HepG2 (cell line): Measurements from ENCODE around the gene TMEM252. TPM values are rescaled to one million over a fixed set of nuclear protein-coding genes. Genes with fewer than 3 reads are reported as not detected.
A peak's percentile ranks its signal among the peaks of the same experiment; 100 is the strongest.

Experiments used
- ATF4 ChIP-seq, 2 experiments: fragments of 450-650 bp in 1 of 2; sonication (generic) in 1 of 2; formaldehyde crosslinking; IDR thresholded peaks; 2 replicates each; pipeline versions ENCODE4 v1.5.0 to v1.8.0; 2020 to 2022; ENCODE audit warnings: mild to moderate bottlenecking in 1 of 2, missing genetic modification reagents in 1 of 2
- CTCF ChIP-seq: sonication (generic); formaldehyde crosslinking; IDR thresholded peaks from 2 replicates; pipeline ENCODE4 v1.5.0; 2020; ENCODE audit warnings: mild to moderate bottlenecking, missing genetic modification reagents, moderate library complexity
- FOXO4 ChIP-seq: sonication (generic); formaldehyde crosslinking; conservative IDR thresholded peaks from 2 replicates; pipeline ENCODE4 v1.8.1; 2023; ENCODE audit warnings: missing genetic modification reagents
- GATAD1 ChIP-seq: IDR thresholded peaks from 2 replicates; pipeline ENCODE4 v1.6.1; 2016; ENCODE audit warnings: missing genetic modification reagents, missing compliant biosample characterization
- KLF6 ChIP-seq: IDR thresholded peaks from 2 replicates; pipeline ENCODE4 v1.8.0; 2016; ENCODE audit warnings: missing biosample characterization, missing genetic modification reagents
- MZF1 ChIP-seq: sonication (generic); formaldehyde crosslinking; IDR thresholded peaks from 2 replicates; pipeline ENCODE4 v1.8.1; 2023; ENCODE audit warnings: mild to moderate bottlenecking, missing genetic modification reagents, borderline replicate concordance
- NFE2 ChIP-seq: sonication (generic); formaldehyde crosslinking; IDR thresholded peaks from 2 replicates; pipeline ENCODE4 v1.4.0; 2020; ENCODE audit warnings: missing genetic modification reagents
- ZBTB1 ChIP-seq: sonication (generic); formaldehyde crosslinking; IDR thresholded peaks from 2 replicates; pipeline ENCODE4 v1.4.0; 2020; ENCODE audit warnings: missing genetic modification reagents, borderline replicate concordance
- ZNF280B ChIP-seq: sonication (generic); formaldehyde crosslinking; IDR thresholded peaks from 2 replicates; pipeline ENCODE4 v1.5.0; 2020; ENCODE audit warnings: missing genetic modification reagents, mild to moderate bottlenecking, borderline replicate concordance
- ZNF468 ChIP-seq: sonication (generic); formaldehyde crosslinking; IDR thresholded peaks from 2 replicates; pipeline ENCODE4 v1.8.0; 2022; ENCODE audit warnings: mild to moderate bottlenecking, moderate library complexity, missing genetic modification reagents
- ZNF574 ChIP-seq: sonication (generic); formaldehyde crosslinking; IDR thresholded peaks from 2 replicates; pipeline ENCODE4 v1.4.0; 2020; ENCODE audit warnings: missing genetic modification reagents
- ZNF776 ChIP-seq: sonication (generic); formaldehyde crosslinking; IDR thresholded peaks from 2 replicates; pipeline ENCODE4 v1.4.0; 2020; ENCODE audit warnings: mild to moderate bottlenecking, missing genetic modification reagents
- polyA plus RNA-seq, 8 experiments: library from polyadenylated mRNA; depleted of rRNA in 3 of 8; stranded (reverse) in 7 of 8; unstranded in 1 of 8; fragments of >200 nt; fragmentation: Illumina TruSeq in 4 of 8; extraction: Trizol in 4 of 8; gene quantifications; 2 replicates each; pipeline versions ENCODE4 v1.2.1 to v1.2.3, GENCODE V29; 2011 to 2016; ENCODE audit warnings: low read depth in 4 of 8, missing spikeins in 1 of 8, mixed read lengths in 1 of 8; ENCODE audit not compliant: insufficient read depth in 1 of 8
- total RNA-seq, 5 experiments: library from RNA; depleted of rRNA; stranded (reverse); fragments of >200 nt; fragmentation: Illumina TruSeq; extraction: Trizol; gene quantifications; 2 replicates each; pipeline ENCODE4 v1.2.3, GENCODE V29; 2016; ENCODE audit warnings: low read depth in 1 of 5
- TF ChIP-seq, protein P1 (sequence below): sonication (generic); formaldehyde crosslinking; IDR thresholded peaks from 2 replicates; pipeline ENCODE4 v1.5.0; 2020; ENCODE audit warnings: missing genetic modification reagents
- TF ChIP-seq, protein P2 (sequence below): sonication (generic); formaldehyde crosslinking; conservative IDR thresholded peaks from 2 replicates; pipeline ENCODE4 v1.5.0; 2020; ENCODE audit warnings: missing genetic modification reagents
- TF ChIP-seq, protein P3 (sequence below): sonication (generic); formaldehyde crosslinking; IDR thresholded peaks from 2 replicates; pipeline ENCODE4 v1.4.0; 2020; ENCODE audit warnings: missing genetic modification reagents, borderline replicate concordance

Gene TMEM252
- total and polyA plus RNA-seq, 2 of the 13 experiments (the other 11 are each of a cell fraction or from before 2014, with no cell fraction given), result not detected

GRCh38 chr9:68584189-68585033 is 43.7 kb upstream of the TMEM252 start (continued):
- TF ChIP-seq ZNF574 (CRISPR knock-in tag) (peak; percentile 21; the same call in 1 of the 2 replicates), KLF6 (CRISPR knock-in tag) (0 out of 2 replicates have a peak, but pooled peaks have one; percentile 60), ZNF776 (CRISPR knock-in tag) (no peak), ZBTB1 (CRISPR knock-in tag) (no peak), ZNF280B (CRISPR knock-in tag) (no peak), ZNF468 (no peak), NFE2 (CRISPR knock-in tag) (no peak), MZF1 (no peak), ATF4 (CRISPR knock-in tag; IDR thresholded peaks at IDR 0.05) (no peak), GATAD1 (no peak), CTCF (CRISPR knock-in tag) (peak; percentile 98), FOXO4 (no peak)
- TF ChIP-seq, protein P1, sequence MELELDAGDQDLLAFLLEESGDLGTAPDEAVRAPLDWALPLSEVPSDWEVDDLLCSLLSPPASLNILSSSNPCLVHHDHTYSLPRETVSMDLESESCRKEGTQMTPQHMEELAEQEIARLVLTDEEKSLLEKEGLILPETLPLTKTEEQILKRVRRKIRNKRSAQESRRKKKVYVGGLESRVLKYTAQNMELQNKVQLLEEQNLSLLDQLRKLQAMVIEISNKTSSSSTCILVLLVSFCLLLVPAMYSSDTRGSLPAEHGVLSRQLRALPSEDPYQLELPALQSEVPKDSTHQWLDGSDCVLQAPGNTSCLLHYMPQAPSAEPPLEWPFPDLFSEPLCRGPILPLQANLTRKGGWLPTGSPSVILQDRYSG (CRISPR knock-in tag), result no peak
- TF ChIP-seq, protein P2, sequence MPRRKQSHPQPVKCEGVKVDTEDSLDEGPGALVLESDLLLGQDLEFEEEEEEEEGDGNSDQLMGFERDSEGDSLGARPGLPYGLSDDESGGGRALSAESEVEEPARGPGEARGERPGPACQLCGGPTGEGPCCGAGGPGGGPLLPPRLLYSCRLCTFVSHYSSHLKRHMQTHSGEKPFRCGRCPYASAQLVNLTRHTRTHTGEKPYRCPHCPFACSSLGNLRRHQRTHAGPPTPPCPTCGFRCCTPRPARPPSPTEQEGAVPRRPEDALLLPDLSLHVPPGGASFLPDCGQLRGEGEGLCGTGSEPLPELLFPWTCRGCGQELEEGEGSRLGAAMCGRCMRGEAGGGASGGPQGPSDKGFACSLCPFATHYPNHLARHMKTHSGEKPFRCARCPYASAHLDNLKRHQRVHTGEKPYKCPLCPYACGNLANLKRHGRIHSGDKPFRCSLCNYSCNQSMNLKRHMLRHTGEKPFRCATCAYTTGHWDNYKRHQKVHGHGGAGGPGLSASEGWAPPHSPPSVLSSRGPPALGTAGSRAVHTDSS (CRISPR knock-in tag), result no peak
- TF ChIP-seq, protein P3, sequence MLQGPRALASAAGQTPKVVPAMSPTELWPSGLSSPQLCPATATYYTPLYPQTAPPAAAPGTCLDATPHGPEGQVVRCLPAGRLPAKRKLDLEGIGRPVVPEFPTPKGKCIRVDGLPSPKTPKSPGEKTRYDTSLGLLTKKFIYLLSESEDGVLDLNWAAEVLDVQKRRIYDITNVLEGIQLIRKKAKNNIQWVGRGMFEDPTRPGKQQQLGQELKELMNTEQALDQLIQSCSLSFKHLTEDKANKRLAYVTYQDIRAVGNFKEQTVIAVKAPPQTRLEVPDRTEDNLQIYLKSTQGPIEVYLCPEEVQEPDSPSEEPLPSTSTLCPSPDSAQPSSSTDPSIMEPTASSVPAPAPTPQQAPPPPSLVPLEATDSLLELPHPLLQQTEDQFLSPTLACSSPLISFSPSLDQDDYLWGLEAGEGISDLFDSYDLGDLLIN (CRISPR knock-in tag), result no peak
